H1 (cell line): ENCODE measurements around the gene PLAU. TPM values are rescaled to one million over a fixed set of nuclear protein-coding genes. Genes with fewer than 3 reads are reported as not detected.

Source experiments
- CTCF ChIA-PET: fragments of 300-600 bp; sonication (Branson Sonifier 250); formaldehyde crosslinking; loops from one replicate; lab custom pipeline; 2021; ENCODE audit not compliant: partially characterized antibody; lab: Charles Lee
- POLR2A ChIA-PET: fragments of 300-600 bp; sonication (Branson Sonifier 250); formaldehyde crosslinking; loops from one replicate; lab custom pipeline; 2021; ENCODE audit warnings: inconsistent platforms; ENCODE audit not compliant: partially characterized antibody; lab: Charles Lee
- DNase-seq, 2 experiments: peaks; one replicate each; pipeline versions ENCODE4 v3.0.0 to v3.0.0-alpha.2; 2010 to 2022; ENCODE audit warnings: low spot score in 2 of 2, low read depth in 1 of 2, mixed read lengths in 1 of 2
- FAIRE-seq: peaks from 2 replicates; lab custom pipeline; 2011; peaks lifted over from hg19 to GRCh38; lab: Jason Lieb, UNC
- H2AFZ ChIP-seq: 2 replicates; pipeline ENCODE4 v1.8.1; 2012; ENCODE audit warnings: low read length, inconsistent platforms
- H2AK5ac ChIP-seq: 2 replicates; pipeline ENCODE4 v1.6.1; 2013; ENCODE audit warnings: low read depth, low read length
- H2BK120ac ChIP-seq: replicated peaks from 2 replicates; pipeline ENCODE3; 2013; ENCODE audit warnings: low read depth, low read length, inconsistent platforms
- H2BK12ac ChIP-seq: 2 replicates; pipeline ENCODE4 v1.6.1; 2013; ENCODE audit warnings: low read depth, low read length
- H2BK15ac ChIP-seq: 2 replicates; pipeline ENCODE4 v1.6.1; 2013; ENCODE audit warnings: low read length
- H2BK20ac ChIP-seq: 2 replicates; pipeline ENCODE4 v1.6.1; 2013; ENCODE audit warnings: low read length
- H2BK5ac ChIP-seq: 2 replicates; pipeline ENCODE4 v1.6.1; 2013; ENCODE audit warnings: low read depth, low read length
- H3K14ac ChIP-seq: 2 replicates; pipeline ENCODE4 v1.6.1; 2013; ENCODE audit warnings: inconsistent platforms; ENCODE audit not compliant: insufficient read length
- H3K18ac ChIP-seq: 2 replicates; pipeline ENCODE4 v1.6.1; 2013; ENCODE audit warnings: low read length; ENCODE audit errors: extremely low read depth
- H3K23ac ChIP-seq: 2 replicates; pipeline ENCODE4 v1.6.1; 2013; ENCODE audit warnings: inconsistent platforms; ENCODE audit not compliant: insufficient read length
- H3K23me2 ChIP-seq: 2 replicates; pipeline ENCODE4 v1.6.1; 2013; ENCODE audit warnings: low read depth, low read length
- H3K27ac ChIP-seq: 2 replicates; pipeline ENCODE4 v1.6.1; 2011; ENCODE audit warnings: low read depth, low read length, inconsistent platforms
- H3K27me3 ChIP-seq, 4 experiments: replicated peaks in 1 of 4; 1 replicate in 1 of 4; 2 replicates in 3 of 4; pipeline versions ENCODE4 v1.6.1 to v1.8.1; 2011 to 2013; ENCODE audit warnings: low read length in 3 of 4, mild to moderate bottlenecking in 3 of 4, inconsistent platforms in 2 of 4, mixed read lengths in 2 of 4, moderate library complexity in 1 of 4; ENCODE audit not compliant: control insufficient read depth in 3 of 4, insufficient read depth in 3 of 4; ENCODE audit errors: extremely low read depth in 1 of 4
- H3K36me3 ChIP-seq, 4 experiments: 2 replicates each; pipeline versions ENCODE4 v1.6.1 to v1.8.1; 2011 to 2013; ENCODE audit warnings: mild to moderate bottlenecking in 4 of 4, low read length in 3 of 4, moderate library complexity in 2 of 4, control low read depth in 1 of 4, inconsistent platforms in 1 of 4; ENCODE audit not compliant: insufficient read depth in 4 of 4, control insufficient read depth in 2 of 4
- H3K4ac ChIP-seq: replicated peaks from 2 replicates; pipeline ENCODE3; 2013; ENCODE audit warnings: low read length, low read depth, mixed read lengths, inconsistent platforms; ENCODE audit not compliant: insufficient read length
- H3K4me1 ChIP-seq, 4 experiments: replicated peaks in 1 of 4; 1 replicate in 1 of 4; 2 replicates in 3 of 4; pipeline versions ENCODE4 v1.6.1 to v1.8.1; 2011 to 2013; ENCODE audit warnings: low read length in 3 of 4, inconsistent platforms in 2 of 4, mixed read lengths in 1 of 4; ENCODE audit not compliant: insufficient read depth in 4 of 4, control insufficient read depth in 3 of 4
- H3K4me2 ChIP-seq, 2 experiments: 2 replicates each; pipeline versions ENCODE4 v1.6.1 to v1.8.1; 2011 to 2013; ENCODE audit warnings: low read depth in 2 of 2, low read length in 2 of 2, control low read depth in 1 of 2, inconsistent platforms in 1 of 2, mild to moderate bottlenecking in 1 of 2; ENCODE audit not compliant: insufficient read depth in 1 of 2
- H3K4me3 ChIP-seq, 4 experiments: fragments of 200-600, 300-600 bp in 1 of 4; sonication (generic), shearing (Covaris generic), sonication (Bioruptor Twin) in 1 of 4; 2 replicates each; pipeline versions ENCODE4 v1.5.1 to v1.8.1; 2011 to 2016; ENCODE audit warnings: low read length in 4 of 4, low read depth in 3 of 4, control low read depth in 2 of 4, inconsistent platforms in 2 of 4, mild to moderate bottlenecking in 2 of 4, mixed read lengths in 1 of 4, moderate library complexity in 1 of 4; ENCODE audit not compliant: insufficient read depth in 2 of 4; ENCODE audit errors: extremely low read depth in 1 of 4
- H3K56ac ChIP-seq: replicated peaks from 2 replicates; pipeline ENCODE3; 2013; ENCODE audit warnings: low read depth, mild to moderate bottlenecking, mixed read lengths, low read length, inconsistent platforms; ENCODE audit not compliant: insufficient read length
- H3K79me1 ChIP-seq: 2 replicates; pipeline ENCODE4 v1.6.1; 2013; ENCODE audit warnings: low read depth, low read length, control low read depth
- H3K79me2 ChIP-seq, 2 experiments: 2 replicates each; pipeline versions ENCODE4 v1.6.1 to v1.8.1; 2012 to 2013; ENCODE audit warnings: low read length in 2 of 2, mild to moderate bottlenecking in 2 of 2, inconsistent platforms in 1 of 2; ENCODE audit not compliant: insufficient read depth in 2 of 2, control insufficient read depth in 1 of 2
- H3K9ac ChIP-seq, 4 experiments: replicated peaks in 1 of 4; 1 replicate in 1 of 4; 2 replicates in 3 of 4; pipeline versions ENCODE4 v1.6.1 to v1.8.1; 2011 to 2013; ENCODE audit warnings: low read depth in 3 of 4, low read length in 3 of 4, control low read depth in 2 of 4, mild to moderate bottlenecking in 2 of 4, moderate library complexity in 2 of 4, inconsistent platforms in 1 of 4; ENCODE audit errors: extremely low read depth in 1 of 4
- H3K9me3 ChIP-seq, 2 experiments: 2 replicates each; pipeline versions ENCODE4 v1.6.1 to v1.8.1; 2012 to 2013; ENCODE audit warnings: mild to moderate bottlenecking in 2 of 2, moderate library complexity in 2 of 2, control low read depth in 1 of 2, inconsistent platforms in 1 of 2, low read depth in 1 of 2, low read length in 1 of 2, mixed read lengths in 1 of 2; ENCODE audit not compliant: insufficient read depth in 2 of 2
- H4K20me1 ChIP-seq, 2 experiments: replicated peaks in 1 of 2; 2 replicates each; pipeline versions ENCODE3 to v1.8.1; 2011 to 2013; ENCODE audit warnings: inconsistent platforms in 2 of 2, low read length in 2 of 2, mild to moderate bottlenecking in 1 of 2; ENCODE audit not compliant: insufficient read depth in 2 of 2, control insufficient read depth in 1 of 2
- H4K5ac ChIP-seq: 2 replicates; pipeline ENCODE4 v1.6.1; 2013; ENCODE audit warnings: low read length, low read depth, mixed read lengths, inconsistent platforms; ENCODE audit not compliant: insufficient read length
- H4K8ac ChIP-seq: 2 replicates; pipeline ENCODE4 v1.8.0; 2013; ENCODE audit warnings: mild to moderate bottlenecking, moderate library complexity, low read length, inconsistent platforms; ENCODE audit not compliant: insufficient read depth; ENCODE audit errors: extremely low read depth
- H4K91ac ChIP-seq: replicated peaks from 2 replicates; pipeline ENCODE3; 2013; ENCODE audit warnings: low read length, mixed read lengths, inconsistent platforms; ENCODE audit not compliant: insufficient read length
- ASH2L ChIP-seq: fragments of 200-600, 300-600 bp; sonication (generic); IDR thresholded peaks from one replicate; pipeline ENCODE4 v1.7.1; 2017; ENCODE audit warnings: low read length
- CBX8 ChIP-seq: fragments of 300-800, 300-1000 bp; sonication (generic); IDR thresholded peaks from 2 replicates; pipeline ENCODE4 v1.7.1; 2016; ENCODE audit warnings: low read depth, low read length, borderline replicate concordance
- JUND ChIP-seq: IDR thresholded peaks from 2 replicates; pipeline ENCODE4 v1.6.1; 2011; ENCODE audit warnings: mild to moderate bottlenecking, improper control_type of control experiment, low read length
- MAFK ChIP-seq: IDR thresholded peaks from 2 replicates; pipeline ENCODE4 v1.6.1; 2012; ENCODE audit warnings: low read depth, mild to moderate bottlenecking, improper control_type of control experiment, low read length
- POLR2A ChIP-seq, 2 experiments: IDR thresholded peaks; 1 replicate in 1 of 2; 2 replicates in 1 of 2; pipeline ENCODE4 v1.6.1; 2011; ENCODE audit warnings: low read depth in 2 of 2, low read length in 2 of 2, mild to moderate bottlenecking in 2 of 2; ENCODE audit errors: control extremely low read depth in 1 of 2
- SAP30 ChIP-seq: fragments of 300-600 bp; sonication (generic); IDR thresholded peaks from 2 replicates; pipeline ENCODE4 v1.7.1; 2012; ENCODE audit warnings: low read length, moderate library complexity, mild to moderate bottlenecking, inconsistent platforms; ENCODE audit not compliant: insufficient read depth, insufficient replicate concordance
- SRF ChIP-seq: IDR thresholded peaks from 2 replicates; pipeline ENCODE4 v1.6.1; 2011; ENCODE audit warnings: mild to moderate bottlenecking, low read depth, low read length, moderate library complexity
- USF2 ChIP-seq: IDR thresholded peaks from 2 replicates; pipeline ENCODE4 v1.6.1; 2011; ENCODE audit warnings: low read length, improper control_type of control experiment
- WGBS, 2 experiments: shearing (Covaris generic) in 1 of 2; methylation state at CpG; one replicate each; pipeline versions ENCODE4 v1.1.6 to v1.1.7; 2013 to 2015; ENCODE audit warnings: low lambda C conversion rate in 2 of 2, mixed read lengths in 2 of 2, inconsistent platforms in 1 of 2, low coverage in 1 of 2, missing lambda C conversion rate in 1 of 2; ENCODE audit not compliant: insufficient replicate concordance in 2 of 2, insufficient coverage in 1 of 2, insufficient read length in 1 of 2; ENCODE audit errors: extremely low coverage in 1 of 2, missing lambda C conversion rate in 1 of 2; 5-methylcytosine and 5-hydroxymethylcytosine counted together
- polyA plus RNA-seq, 7 experiments: library from polyadenylated mRNA; depleted of rRNA in 3 of 7; stranded (reverse) in 5 of 7; unstranded in 2 of 7; fragments of >200 nt in 5 of 7; fragments of 200-250 nt in 2 of 7; gene quantifications; 1 replicate in 5 of 7; 2 replicates in 1 of 7; 4 replicates in 1 of 7; pipeline versions ENCODE4 v1.2.1 to v1.2.3, GENCODE V29; 2011 to 2013; ENCODE audit warnings: missing spikeins in 2 of 7, mixed read lengths in 2 of 7
- total RNA-seq: library from RNA; stranded (reverse); fragmentation: NEBNext Ultra II Directional; extraction: Animal tissue kit (Norgen Biotek cat#: 25700); gene quantifications from 2 replicates; pipeline ENCODE4 v1.2.1, GENCODE V29; 2021
- TF ChIP-seq, protein P1 (sequence below): IDR thresholded peaks from 2 replicates; pipeline ENCODE4 v1.6.1; 2012; ENCODE audit warnings: low read length, inconsistent platforms
- TF ChIP-seq, protein P2 (sequence below): IDR thresholded peaks from 2 replicates; pipeline ENCODE4 v1.6.1; 2012; ENCODE audit warnings: inconsistent platforms

The PLAU gene
- total and polyA plus RNA-seq, 2 of the 8 experiments (the other 6 are each of a cell fraction or from before 2014, with no cell fraction given), result 16.2 to 26.1 TPM

- Histone ChIP-seq H3K27ac (no peak overlapping the region), H3K9me3 (no peaks in the 10 kb centered on the region), H4K20me1 (peaks cover 5 to 29% of the 10 kb centered on the region in 2 experiments), H2BK15ac (no peak overlapping the region), H3K79me2 (peaks cover 0 to 20% of the 10 kb centered on the region in 2 experiments; a peak in 3 of 4 replicates), H3K9ac (no peak overlapping the region), H3K14ac (no peak overlapping the region), H2BK20ac (no peak overlapping the region), H4K8ac (no peak overlapping the region), H2AK5ac (no peak overlapping the region), H2BK5ac (no peak overlapping the region), H3K23ac (no peak overlapping the region), H4K5ac (no peak overlapping the region), H3K27me3 (no peaks in the 10 kb centered on the region), H3K4me3 (no peak overlapping the region), H3K56ac (no peak overlapping the region), H4K91ac (no peak overlapping the region), H3K23me2 (no peaks in the 10 kb centered on the region), H3K4me2 (no peak overlapping the region), H3K79me1 (peaks cover 16% of the 10 kb centered on the region), H3K4me1 (peaks cover 0 to 4% (median 0%) of the 10 kb centered on the region in 4 experiments; a peak in 2 of 7 replicates), H2AFZ (no peak overlapping the region), H3K18ac (no peak overlapping the region), H3K4ac (no peak overlapping the region), H3K36me3 (peaks cover 6 to 22% (median 14%) of the 10 kb centered on the region in 4 experiments; a peak in 4 of 8 replicates), H2BK120ac (no peak overlapping the region), H2BK12ac (no peak overlapping the region)
- 87% methylated on average over 6 of the region's 8 CpGs; no CpG with 5 or more reads in 1 of the 2 experiments for WGBS, 2 experiments
- FAIRE-seq (no peak), DNase-seq (no peak)
- CTCF ChIA-PET, result interaction anchor here (0.8 to 18.1 kb wide), 11 partner anchors 9 to 257 kb away, joined by 3 to 243 read pairs (median 4); partner anchors contain the start of gene CAMK2G
- POLR2A ChIA-PET, result interaction anchor here (1.0 to 2.3 kb wide), 4 partner anchors 10 to 81 kb away, joined by 3 to 16 read pairs (median 6); partner anchors contain the start of gene CHCHD1
- TF ChIP-seq POLR2A (IDR thresholded peaks at IDR 0.05; ENCODE audit: control extremely low read depth in 1 of 2, low read depth in 2 of 2, low read length in 2 of 2), result no peak
- no peak for TF ChIP-seq MAFK
- TF ChIP-seq CBX8, result no peak
- TF ChIP-seq USF2, result no peak
- TF ChIP-seq, protein P1, sequence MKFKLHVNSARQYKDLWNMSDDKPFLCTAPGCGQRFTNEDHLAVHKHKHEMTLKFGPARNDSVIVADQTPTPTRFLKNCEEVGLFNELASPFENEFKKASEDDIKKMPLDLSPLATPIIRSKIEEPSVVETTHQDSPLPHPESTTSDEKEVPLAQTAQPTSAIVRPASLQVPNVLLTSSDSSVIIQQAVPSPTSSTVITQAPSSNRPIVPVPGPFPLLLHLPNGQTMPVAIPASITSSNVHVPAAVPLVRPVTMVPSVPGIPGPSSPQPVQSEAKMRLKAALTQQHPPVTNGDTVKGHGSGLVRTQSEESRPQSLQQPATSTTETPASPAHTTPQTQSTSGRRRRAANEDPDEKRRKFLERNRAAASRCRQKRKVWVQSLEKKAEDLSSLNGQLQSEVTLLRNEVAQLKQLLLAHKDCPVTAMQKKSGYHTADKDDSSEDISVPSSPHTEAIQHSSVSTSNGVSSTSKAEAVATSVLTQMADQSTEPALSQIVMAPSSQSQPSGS, result no peak
- no peak for TF ChIP-seq SAP30
- no peak for TF ChIP-seq ASH2L
- TF ChIP-seq SRF, result no peak
- TF ChIP-seq, protein P2, sequence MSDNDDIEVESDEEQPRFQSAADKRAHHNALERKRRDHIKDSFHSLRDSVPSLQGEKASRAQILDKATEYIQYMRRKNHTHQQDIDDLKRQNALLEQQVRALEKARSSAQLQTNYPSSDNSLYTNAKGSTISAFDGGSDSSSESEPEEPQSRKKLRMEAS, result no peak
- no peak for TF ChIP-seq JUND
These were observed 48.9 kb upstream of the PLAU start for GRCh38 chr10:73862011-73862410.
